Ureter (tissue), 1 donor: Measurements from ENCODE around the gene MRPL58. TPM values are rescaled to one million over a fixed set of nuclear protein-coding genes. Genes with fewer than 3 reads are reported as not detected.
"Not testable (repeated sequence)": the region's sequence is repeated elsewhere in the genome, so short reads cannot be mapped to it uniquely, and the experiment has no call there.

Experiments used
- DNase-seq: peaks from one replicate; pipeline ENCODE4 v3.0.0-alpha.2; 2020; ENCODE audit warnings: low spot score
- total RNA-seq: library from RNA; stranded (reverse); gene quantifications from one replicate; pipeline ENCODE4 v1.2.4, GENCODE V29; 2023
- donor health status: DM: yes; HTN: yes; CAD: no.

MRPL58 gene
- total RNA-seq, 1 donor from 2014 or later, result 32.1 TPM

DNA sequence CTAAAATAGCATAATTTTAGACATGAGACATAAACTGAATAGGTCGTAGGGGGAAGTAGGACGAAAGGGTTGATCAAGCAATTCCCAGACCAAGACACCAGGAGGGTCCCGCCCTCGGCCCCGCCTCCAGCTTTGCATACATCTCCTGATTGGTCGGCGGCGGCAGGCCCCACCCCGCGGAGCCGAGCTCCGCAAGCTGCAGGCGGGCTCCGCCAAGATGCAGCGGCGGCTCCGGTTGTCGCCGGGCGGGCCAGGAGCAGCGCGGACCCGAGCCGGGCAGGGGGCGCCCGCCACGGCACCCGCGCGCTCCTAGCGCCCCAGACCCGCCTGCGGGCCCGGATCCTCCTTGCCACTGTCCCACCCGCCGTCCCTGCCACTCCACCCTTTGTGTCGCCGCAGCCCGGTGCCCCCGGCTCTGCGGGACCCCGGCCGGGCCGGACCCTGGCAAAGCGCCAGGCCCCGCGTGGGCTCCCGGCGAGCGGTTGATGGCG is 25.0 kb upstream of the MRPL58 start, which contains the start of gene CDR2L:
TSS of gene CDR2L (plus strand) at position 215 of the 491 bp plus-strand sequence. CDS start 412 bp downstream, outside the sequence.
- peak; percentile 97 for DNase-seq

DNA sequence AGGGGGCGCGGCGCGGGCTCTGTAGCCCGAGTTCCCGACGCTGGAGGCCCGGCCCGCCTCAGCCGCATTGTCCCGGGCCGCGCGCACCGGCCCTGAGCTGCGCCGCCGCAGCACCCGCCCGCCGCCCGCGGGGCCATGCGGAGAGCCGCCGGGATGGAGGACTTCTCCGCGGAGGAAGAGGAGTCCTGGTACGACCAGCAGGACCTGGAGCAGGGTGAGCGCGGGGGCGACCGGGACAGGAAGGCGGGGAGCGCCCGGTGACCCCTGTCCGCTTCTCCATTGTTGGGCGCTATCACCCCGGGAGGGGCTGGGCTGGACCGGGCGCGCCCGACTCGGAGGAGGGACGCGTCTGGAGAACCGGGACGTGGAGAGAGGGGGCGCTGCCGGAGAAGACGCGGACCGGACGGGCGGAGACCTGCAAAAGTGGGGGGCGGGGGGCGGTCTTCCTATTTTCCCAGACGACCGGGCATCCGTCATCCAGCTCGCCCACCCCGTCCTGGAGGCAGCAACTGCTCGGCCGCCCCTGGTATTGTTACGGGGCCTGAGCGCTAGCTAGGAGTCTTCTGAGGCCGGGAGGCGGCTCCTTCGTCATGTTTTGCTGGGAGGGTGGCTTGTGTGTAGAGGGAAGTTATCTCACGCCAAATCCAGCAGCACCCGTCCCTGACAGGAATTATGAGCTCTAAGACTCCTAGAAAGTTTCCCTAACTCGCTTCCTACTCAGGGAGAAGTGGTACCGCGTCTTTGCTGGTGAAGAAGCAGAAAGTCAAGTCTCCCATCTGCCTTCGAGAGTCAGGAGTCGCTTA is 24.4 kb upstream of the MRPL58 start:
- peak; percentile 85 for DNase-seq

DNA sequence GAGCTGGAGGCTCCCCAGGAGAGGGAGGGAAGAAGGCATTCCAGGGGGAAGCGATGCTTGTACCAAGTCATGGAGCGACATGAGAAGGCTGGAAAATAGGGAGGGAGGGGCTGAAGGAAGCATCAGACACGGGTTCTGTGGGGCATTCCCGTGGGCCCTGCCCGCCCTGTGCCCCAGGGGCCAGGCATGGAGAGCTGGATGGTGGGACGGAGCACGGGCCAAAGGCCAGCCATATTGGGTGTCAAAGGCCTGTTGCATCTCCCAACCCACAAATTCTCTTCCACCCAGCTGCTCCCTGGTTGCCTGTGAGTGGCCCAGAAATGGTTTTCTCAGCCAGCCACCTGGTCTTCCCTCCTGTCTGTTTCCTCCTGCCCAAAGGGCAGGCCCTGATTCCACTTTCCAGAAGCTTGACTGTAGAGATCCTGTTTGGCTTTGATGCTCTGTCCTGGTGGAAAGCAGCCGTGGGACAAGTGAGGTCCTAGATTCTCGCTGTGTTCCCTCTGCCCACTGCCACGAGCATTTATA is 21.8 kb upstream of the MRPL58 start:
- DNase-seq, result no peak

DNA sequence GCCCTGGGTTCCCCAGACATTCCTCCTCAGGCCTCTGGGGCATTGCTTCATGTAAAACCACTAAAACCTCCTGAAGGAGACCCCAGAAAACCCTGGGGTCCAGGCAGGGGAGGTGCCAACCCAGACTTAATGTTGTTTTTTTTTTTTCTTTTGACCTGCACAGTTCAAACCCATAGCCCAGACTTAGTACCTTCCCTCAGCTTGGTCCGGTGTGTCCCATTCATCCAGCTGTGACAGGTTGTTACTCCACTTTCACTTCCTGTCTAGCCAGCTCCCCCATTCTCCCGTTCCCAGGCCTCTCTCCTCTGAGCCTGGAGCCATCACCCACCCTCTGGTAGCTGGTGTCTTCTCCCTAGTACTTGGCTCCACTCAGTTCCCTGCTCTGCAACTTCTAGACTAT is 20.2 kb upstream of the MRPL58 start:
- no peak for DNase-seq

DNA sequence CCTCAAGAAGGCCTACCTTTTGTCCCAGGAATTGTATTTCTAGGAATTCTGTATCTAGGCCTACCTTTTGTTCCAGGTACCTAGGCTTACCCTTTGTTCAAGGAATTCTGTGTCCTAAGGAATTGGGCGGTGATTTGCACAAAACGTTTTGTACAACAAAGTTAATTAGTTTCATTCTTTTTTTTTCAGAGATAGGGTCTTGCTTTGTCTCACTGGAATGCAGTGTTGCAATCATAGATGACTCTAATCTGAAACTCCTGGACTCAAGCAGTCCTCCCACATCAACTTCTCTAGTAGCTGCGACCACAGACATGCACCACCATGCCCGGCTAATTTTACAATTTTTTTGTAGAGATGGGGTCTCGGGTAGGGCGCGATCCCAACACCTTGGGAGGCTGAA is 18.0 kb upstream of the MRPL58 start:
- no peak for DNase-seq

DNA sequence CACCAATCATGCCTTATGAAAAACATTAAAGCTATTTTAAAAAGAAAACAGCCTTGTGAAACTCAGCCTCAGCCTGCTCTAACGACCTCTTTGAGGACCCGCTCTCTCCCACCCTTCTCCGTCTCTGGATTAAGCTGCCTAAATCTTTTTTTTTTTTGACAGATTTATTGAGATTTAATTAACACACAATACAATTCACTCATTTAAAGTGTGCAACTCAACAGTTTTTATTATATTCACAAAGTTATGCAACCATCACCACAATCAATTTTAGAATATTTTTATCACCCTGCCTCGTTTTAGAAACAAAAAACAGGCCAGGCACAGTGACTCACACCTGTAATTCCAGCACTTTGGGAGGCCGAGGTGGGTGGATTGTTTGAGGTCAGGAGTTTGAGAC is 16.6 kb upstream of the MRPL58 start:
- no peak for DNase-seq

DNA sequence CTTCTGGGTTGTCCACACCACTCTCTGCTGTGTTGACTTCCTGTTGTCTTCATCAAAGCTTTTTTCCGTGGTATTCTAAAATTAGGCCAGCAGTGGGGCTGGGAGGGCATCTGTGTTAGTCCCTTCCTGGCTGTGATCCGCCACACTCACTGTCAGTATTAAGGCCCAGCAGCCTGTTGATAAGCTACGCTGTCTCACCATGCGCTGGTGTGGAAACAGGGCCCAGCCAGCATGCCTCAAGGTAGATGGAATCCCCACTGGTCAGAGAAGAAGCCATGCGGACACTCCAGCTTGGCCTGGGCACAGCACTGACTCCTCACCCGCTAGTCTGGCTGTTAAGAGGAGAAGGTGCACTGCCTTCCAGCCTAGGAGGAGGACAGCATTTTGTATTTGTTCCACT is 13.7 kb upstream of the MRPL58 start:
- DNase-seq, result no peak

DNA sequence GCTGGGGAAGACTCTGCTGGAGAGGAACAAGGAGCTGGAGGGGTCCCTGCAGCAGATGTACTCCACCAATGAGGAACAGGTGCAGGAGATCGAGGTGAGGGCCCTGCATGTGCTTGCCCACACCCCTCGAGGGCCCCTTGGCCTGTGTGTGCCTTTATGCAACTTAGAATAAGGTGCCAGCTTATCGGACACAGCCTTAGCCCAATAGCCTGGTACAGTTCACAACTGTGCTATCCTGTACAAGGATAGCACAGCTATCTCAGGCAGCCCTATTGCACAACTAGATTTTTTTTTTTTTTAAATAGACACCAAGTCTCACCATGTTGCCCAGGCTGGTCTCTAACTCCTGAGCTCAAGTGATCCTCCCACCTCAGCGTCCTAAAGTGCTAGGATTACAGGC is 12.9 kb upstream of the MRPL58 start:
- no peak for DNase-seq

DNA sequence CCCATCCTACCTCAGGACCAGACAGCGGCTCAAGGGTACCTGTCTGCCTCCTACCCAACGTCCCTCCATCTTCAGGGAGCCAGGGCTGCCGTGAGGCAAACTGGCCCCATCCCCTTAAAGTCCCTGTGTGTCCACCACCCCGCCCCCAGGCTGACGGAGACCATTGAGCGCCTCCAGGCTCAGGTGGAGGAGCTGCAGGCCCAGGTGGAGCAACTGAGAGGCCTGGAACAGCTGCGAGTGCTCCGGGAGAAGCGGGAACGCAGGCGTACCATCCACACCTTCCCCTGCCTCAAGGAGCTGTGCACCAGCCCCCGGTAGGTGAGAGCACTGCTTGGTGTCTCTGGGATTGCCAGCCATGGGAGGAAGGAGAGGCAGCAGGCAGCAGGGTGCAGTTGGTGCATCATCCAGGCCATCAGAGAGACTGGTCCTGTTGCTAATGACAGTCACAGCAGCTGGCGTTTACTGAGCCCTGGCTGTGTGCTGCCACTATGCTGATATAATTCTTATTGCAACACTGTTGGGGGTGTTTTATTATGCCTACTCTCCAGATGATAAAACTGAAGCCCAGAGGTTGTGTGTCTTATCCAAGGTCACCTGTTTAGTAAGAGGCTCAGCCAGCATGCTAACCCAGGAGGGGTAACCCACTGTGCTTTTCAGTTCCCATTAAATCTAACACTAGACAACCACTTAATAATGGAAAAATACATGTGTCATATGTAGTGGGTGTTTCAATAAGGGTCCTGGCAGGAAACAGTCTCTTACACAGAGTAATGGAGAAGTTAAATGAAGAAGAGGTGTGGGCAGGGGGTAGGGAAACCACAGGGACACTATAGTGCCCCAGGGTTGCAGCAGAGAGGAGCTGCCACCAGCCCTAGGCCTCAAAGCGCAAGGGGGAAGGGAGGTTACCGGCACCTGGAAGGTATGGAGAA is 10.3 kb upstream of the MRPL58 start:
- no peak for DNase-seq

DNA sequence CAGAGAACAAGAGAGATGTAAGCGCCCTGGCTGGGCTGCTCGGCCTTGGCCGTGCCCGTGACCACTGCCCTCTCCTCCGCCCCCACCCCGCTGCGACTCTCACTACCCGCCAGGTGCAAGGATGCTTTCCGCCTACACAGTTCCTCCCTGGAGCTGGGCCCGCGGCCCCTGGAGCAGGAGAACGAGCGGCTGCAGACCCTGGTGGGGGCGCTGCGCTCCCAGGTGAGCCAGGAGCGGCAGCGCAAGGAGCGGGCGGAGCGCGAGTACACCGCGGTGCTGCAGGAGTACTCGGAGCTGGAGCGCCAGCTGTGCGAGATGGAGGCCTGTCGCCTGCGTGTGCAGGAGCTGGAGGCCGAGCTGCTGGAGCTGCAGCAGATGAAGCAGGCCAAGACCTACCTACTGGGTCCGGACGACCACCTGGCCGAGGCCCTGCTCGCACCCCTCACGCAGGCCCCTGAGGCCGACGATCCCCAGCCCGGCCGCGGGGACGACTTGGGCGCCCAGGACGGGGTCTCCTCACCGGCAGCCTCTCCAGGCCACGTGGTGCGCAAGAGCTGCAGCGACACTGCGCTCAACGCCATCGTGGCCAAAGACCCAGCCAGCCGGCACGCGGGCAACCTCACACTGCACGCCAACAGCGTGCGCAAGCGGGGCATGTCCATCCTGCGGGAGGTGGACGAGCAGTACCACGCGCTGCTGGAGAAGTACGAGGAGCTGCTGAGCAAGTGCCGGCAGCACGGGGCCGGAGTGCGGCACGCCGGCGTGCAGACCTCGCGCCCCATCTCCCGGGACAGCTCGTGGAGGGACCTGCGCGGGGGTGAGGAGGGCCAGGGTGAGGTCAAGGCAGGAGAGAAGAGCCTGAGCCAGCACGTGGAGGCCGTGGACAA is 9.2 kb upstream of the MRPL58 start:
- DNase-seq, result no peak

DNA sequence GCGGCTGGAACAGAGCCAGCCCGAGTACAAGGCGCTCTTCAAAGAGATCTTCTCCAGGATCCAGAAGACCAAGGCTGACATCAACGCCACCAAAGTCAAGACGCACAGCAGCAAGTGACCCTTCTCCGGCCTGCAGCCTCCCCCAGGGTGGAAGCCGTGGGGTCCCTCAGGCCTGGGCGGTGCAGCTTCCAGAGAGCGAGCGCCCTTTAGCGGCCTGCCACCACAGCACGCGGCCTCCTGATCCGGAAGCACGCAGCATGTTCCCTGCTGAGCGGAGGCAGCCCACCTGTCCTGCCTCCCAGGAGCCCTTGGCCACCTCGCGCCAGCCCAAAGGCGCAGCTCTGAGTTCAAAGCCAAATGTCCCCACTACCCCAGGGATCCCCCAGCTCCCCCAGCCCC is 8.5 kb upstream of the MRPL58 start:
- no peak for DNase-seq

DNA sequence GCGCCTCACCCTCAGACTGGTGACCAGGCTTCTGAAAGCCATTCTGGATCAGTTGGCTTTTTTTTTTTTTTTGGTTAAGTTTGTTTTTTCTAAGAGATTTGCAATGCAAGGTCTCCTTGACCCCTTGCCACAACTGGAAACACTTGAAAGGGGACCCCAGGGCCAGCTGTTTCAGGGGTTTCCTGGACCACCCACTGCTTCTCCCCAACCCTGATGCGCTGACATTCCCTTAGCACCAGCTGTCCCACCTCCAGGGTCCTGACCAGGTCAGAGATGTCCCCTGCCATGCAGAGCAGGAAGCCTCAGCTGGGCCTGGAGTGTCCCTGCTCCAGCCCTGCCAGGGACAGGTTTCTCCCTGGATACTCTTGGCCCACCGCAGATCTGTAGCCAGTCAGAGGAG is 8.1 kb upstream of the MRPL58 start:
- DNase-seq, result no peak

DNA sequence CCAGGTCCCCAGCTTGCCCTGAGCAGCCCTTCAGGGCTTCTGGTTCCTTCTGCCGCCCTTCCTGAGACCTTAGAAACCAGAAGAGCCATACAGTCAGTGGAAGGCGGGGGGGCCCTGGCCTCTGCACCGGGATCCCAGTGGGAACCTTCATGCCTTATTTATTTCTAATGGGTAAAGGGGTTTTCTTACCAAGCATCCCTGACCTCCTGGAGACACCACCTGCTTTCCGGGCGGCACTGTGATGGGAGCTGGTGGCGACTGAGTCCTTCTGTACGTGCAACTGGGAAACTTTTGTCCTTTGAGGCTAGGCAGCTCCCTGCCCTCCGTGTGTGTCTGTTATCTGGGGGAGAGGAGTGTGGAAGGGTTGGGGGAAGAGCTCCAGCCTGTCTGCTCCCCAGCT is 7.2 kb upstream of the MRPL58 start:
- no peak for DNase-seq

DNA sequence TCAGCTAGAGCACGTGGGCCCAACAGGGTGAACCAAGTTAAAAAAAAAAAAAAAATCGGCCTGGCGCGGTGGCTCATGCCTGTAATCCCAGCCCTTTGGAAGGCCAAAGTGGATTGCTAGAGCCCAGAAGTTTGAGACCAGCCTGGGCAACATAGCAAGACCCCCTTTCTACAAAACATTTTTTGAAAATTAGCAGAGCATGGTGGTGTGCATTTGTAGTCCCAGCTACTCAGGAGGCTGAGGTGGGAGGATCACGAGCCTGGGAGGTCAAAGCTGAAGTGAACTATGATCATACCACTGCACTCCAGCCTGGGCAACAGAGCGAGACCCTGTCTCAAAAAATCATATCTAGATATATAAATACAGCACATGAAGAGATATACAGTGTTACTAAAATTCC is 6.4 kb upstream of the MRPL58 start:
- not testable (repeated sequence) for DNase-seq

DNA sequence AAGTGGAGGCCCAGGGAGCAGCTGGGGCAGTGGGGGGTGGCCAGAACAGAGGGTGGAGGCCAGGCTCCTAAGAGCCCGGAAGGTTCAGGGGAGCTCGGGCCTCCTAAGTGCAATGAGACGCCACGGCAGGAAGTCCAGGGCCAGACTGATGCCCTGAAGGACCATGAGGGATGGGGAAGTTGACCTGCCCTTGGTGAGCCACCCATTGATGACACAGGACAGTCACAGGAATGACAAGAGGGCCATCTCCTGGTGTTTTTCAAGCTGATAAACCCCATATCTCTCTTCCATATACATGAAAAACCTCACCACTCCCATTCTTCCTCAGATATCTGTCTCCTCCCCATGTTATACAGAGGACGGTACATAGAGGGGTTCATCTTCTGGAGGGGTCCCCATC is 5.8 kb upstream of the MRPL58 start:
- DNase-seq, result no peak

DNA sequence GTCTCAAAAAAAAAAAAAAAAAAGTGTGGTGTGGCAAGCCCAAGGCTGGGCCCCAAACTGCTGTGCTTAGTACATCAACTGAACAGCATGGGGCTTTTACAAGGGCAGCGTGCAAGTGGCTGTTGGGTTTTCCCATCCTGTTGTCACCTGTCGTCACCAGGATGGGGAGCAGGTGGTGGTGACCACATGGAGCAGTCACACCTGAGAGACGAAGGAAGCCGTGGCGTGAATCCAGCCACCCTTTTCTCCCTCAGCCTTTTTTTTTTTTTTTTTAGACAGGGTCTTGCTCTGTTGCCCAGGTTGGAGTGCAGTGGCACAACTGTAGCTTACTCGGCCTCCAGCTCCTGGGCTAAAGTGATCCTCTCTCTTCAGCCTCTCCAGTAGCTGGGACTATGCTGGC is 4.1 kb upstream of the MRPL58 start:
- no peak for DNase-seq

DNA sequence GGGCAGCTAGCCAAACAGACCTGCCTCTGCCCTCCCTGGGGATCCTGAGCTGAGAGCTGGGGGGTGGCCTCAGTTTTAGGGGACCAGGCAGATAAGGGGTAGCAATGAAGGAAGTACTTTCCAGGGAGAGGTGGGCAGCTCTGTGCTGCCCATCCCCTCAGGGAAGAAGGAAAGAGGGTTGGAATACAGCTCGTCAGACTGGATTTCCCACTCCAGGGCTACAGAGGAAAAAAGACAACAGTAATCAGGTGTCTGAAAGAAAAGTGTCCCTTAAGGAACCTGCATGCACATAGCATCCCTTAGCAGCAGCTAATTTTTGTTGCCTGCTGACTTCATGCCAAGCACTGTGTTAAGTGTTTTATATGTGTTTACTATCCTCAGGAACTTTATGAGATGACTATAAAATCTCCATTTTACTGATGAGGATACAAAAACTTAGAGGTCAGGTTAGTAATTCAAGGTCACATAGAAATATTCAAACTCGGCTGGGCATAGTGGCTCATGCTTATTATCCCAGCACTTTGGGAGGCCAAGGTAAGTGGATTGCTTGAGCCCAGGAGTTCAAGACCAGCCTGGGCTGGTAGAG is 3.2 kb upstream of the MRPL58 start:
- DNase-seq, result no peak

DNA sequence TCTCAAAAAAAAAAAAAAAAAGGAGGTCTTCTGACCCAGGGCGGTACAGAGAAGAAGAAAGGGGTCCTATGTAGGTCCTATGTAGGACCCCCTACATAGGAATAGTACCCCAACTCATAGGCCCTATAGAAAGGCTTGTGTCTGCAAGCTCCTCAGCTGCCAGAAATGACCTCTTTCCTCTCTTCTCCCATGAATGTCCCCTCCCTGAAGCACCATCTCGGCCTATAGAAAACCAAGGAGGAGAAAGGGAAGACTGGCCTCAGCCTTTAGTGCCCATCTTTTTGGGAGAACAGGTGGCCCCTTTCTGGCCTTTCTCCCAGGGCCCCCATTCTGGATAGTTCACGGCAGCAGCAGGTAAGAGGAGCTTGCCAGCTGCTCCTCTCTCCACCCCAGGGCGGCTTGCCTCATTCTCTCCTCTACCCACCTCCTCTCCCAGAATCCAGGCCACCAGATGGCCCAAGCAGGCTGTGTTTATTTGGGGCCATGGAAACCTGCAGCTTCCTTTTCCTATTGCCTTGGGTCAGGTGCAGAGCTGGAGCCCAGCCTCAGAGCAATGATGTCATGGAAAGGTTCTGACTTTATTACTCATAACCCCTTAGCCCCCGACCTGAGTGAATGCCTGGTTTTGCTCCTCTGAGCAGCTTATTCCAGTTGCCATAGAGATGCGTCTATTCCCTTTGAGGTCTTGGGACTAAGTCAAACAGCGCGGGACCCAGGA is 1.6 kb upstream of the MRPL58 start:
- DNase-seq, result no peak

DNA sequence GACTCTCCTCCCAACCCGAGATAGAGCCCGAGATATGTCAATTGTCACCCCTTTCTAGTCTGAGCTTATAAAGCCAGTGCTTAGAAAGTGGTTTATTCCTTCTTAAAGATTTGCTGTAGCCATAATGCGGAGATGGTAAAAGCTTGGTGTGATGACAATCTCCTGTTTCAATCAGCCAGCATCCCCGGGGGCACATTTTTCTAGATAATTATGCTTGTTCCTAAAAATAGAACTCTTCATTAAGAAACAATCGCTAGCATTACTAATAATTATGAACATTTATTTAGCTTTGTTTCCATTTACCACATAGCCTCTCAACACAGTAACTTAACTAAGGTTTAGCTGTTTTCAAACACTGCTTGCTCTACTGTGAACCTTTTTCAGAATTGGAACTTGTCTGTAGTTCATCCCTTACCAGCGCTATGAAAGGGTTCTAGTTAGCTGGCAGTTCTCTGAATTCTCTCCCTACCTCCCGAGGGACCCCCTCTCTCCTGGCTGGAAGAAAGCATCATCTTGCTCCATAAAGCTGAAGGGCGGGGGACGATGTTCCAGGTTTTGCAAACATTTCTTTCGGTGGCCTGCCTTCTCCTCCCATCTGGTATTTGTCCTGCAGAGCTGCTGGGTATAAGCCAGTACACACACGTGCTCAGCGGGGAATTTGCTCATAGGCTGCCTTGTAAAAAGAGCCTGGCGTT is 922 bp upstream of the MRPL58 start:
- peak; percentile 65 for DNase-seq

DNA sequence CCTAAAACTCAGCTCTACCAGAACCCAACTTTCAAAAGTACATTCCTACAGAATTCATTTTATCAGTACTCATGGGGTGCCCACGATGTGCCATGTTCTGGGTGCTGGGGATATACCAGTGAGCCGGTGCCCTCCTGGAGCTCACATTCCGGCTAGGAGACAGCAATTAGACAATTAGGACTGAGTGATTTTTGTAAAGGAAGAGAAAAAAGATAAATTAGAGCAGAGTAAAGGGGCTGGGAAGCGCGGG is 449 bp upstream of the MRPL58 start:
- no peak for DNase-seq
